K562 (cell line): ENCODE data around the gene USP32.

Source experiments
- HOXB6 ChIP-seq: fragments of 250-450 bp; sonication (Bioruptor Pico); IDR thresholded peaks from 2 replicates; pipeline ENCODE4 v1.5.1; 2022; ENCODE audit warnings: mild to moderate bottlenecking, borderline replicate concordance
- KDM5B ChIP-seq: fragments of 200-600 bp; sonication (generic); IDR thresholded peaks from 2 replicates; pipeline ENCODE4 v1.6.1; 2012; ENCODE audit warnings: low read depth, mild to moderate bottlenecking, moderate library complexity, low read length, control low read depth, inconsistent platforms; ENCODE audit not compliant: insufficient replicate concordance
- KLF10 ChIP-seq: fragments of 250-450 bp; sonication (Bioruptor Pico); IDR thresholded peaks from 2 replicates; pipeline ENCODE4 v1.6.1; 2021; ENCODE audit warnings: matching md5 sums
- UBTF ChIP-seq, 2 experiments: IDR thresholded peaks; 2 replicates each; pipeline ENCODE4 v1.6.1; 2012; ENCODE audit warnings: improper control_type of control experiment in 2 of 2, low read depth in 2 of 2, low read length in 2 of 2, borderline replicate concordance in 1 of 2
- ZBTB8A ChIP-seq: fragments of 450-650 bp; IDR thresholded peaks from 2 replicates; pipeline ENCODE4 v1.6.1; 2018; ENCODE audit warnings: mild to moderate bottlenecking, moderate library complexity; ENCODE audit not compliant: partially characterized antibody

- no peak for TF ChIP-seq KDM5B
- no peak for TF ChIP-seq HOXB6 (CRISPR knock-in tag)
- TF ChIP-seq ZBTB8A, result no peak
- TF ChIP-seq UBTF (IDR thresholded peaks at IDR 0.05; ENCODE audit: borderline replicate concordance in 1 of 2, low read depth in 2 of 2, low read length in 2 of 2), result no peak
- no peak for TF ChIP-seq KLF10 (CRISPR knock-in tag)
These were observed 9.9 kb upstream of the USP32 start for GRCh38 chr17:60401819-60402218.
